ENCODE measurements around the gene TOX4. TPM values are rescaled to one million over a fixed set of nuclear protein-coding genes. Genes with fewer than 3 reads are reported as not detected.
A peak's percentile ranks its signal among the peaks of the same experiment; 100 is the strongest.
"Not testable (repeated sequence)": the region's sequence is repeated elsewhere in the genome, so short reads cannot be mapped to it uniquely, and the experiment has no call there.

The TOX4 gene
- total RNA-seq, 3 donors from 2014 or later: 38.0 to 55.2 (median 52.1) TPM

DNA sequence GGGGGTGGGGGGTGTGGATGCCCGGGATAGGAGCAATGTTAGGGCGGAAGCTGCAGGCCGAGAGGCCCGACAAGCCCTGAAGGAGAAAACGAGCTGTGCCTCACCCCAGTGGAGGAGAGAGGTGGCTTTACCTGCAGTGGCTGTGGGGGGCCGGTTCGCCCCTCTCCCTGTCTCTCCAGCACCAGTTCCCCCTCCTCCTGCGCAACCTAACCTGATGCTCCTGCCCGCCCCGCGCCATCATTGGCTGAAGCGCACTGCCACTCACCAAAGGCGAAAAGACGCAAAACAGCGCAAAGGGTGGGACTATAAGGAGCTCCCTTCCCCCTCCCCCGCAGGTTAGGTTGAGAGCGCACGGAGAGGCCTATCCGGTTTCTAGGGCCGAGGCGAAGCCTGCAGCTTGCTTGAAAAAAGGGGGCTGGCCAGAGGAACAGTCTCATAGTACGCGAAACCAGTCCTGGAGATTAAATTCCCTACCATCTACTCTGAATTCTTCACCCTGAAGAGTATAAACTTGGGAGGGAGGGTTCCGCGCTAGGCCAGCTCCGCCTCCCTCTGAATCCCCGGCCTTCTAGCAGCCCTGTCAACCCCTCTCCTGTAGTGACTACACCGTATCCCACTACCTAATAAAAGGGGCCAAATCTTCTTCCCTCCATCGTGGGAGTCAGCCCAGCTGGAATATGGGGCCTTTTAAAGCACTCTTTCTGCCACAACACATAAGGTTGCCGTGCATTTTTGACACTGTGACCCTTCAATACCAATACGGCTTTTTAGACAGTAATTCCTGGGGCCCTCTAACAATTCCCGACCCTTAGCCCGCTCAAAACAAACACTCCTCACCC lies 39.7 kb upstream of the TOX4 start:
- Histone ChIP-seq H3K36me3 (no peaks in the 10 kb centered on the region), H3K4me3 (peak overlapping the region; percentile 88 to 93 (median 88))
- peak; percentile 96 to 97 for DNase-seq (ENCODE audit: low spot score in 2 of 2)

DNA sequence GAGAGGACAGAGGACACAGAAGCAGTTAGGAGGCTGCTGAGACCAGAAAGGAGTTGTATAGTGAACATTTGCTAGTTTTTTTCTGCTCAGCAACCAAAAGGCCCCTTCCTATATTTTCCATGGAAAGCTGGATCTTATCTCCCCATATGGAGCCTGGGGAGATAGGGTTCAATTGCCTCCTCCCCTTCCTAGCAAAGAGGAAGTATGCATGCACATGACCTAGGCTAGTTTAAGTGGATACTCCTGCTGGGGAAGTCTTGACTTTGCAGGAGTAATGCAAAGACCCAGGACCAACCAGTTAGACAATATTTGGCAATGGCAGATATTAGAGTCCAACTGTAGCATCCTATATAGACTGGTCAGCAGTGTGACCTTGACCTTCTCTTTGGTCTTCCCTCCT lies 36.1 kb upstream of the TOX4 start:
- H3K4me1 ChIP-seq: peaks cover 0 to 2% of the 10 kb centered on the region in 2 donors
- H3K36me3 ChIP-seq: no peaks in the 10 kb centered on the region
- no peaks in the 10 kb centered on the region for H3K27me3 ChIP-seq
- H3K27ac ChIP-seq: no peak overlapping the region
- no peaks in the 10 kb centered on the region for H3K9me3 ChIP-seq
- no peak for TF ChIP-seq POLR2A (IDR thresholded peaks at IDR 0.05)
- TF ChIP-seq, protein P1, sequence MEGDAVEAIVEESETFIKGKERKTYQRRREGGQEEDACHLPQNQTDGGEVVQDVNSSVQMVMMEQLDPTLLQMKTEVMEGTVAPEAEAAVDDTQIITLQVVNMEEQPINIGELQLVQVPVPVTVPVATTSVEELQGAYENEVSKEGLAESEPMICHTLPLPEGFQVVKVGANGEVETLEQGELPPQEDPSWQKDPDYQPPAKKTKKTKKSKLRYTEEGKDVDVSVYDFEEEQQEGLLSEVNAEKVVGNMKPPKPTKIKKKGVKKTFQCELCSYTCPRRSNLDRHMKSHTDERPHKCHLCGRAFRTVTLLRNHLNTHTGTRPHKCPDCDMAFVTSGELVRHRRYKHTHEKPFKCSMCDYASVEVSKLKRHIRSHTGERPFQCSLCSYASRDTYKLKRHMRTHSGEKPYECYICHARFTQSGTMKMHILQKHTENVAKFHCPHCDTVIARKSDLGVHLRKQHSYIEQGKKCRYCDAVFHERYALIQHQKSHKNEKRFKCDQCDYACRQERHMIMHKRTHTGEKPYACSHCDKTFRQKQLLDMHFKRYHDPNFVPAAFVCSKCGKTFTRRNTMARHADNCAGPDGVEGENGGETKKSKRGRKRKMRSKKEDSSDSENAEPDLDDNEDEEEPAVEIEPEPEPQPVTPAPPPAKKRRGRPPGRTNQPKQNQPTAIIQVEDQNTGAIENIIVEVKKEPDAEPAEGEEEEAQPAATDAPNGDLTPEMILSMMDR (IDR thresholded peaks at IDR 0.05): no peak
- TF ChIP-seq POLR2AphosphoS5 (IDR thresholded peaks at IDR 0.05): no peak
- no peak overlapping the region for H3K4me3 ChIP-seq
- DNase-seq (ENCODE audit: low spot score in 2 of 2): no peak
- intact Hi-C loops (cut with DNase I; ENCODE audit: low total_unique reads): no loop called here

More for the DNA sequence above, 39.7 kb upstream of the TOX4 start:
- intact Hi-C loops (cut with DNase I; ENCODE audit: low total_unique reads): no loop called here
- TF ChIP-seq POLR2AphosphoS5 (IDR thresholded peaks at IDR 0.05) (peak; percentile 73 to 94 (median 83)), POLR2A (IDR thresholded peaks at IDR 0.05) (no peak)
- TF ChIP-seq, protein P1 (IDR thresholded peaks at IDR 0.05): no peak
- H3K4me1 ChIP-seq: peaks cover 0 to 7% of the 10 kb centered on the region in 2 donors
- peak overlapping the region; percentile 90 to 97 for H3K27ac ChIP-seq
- H3K27me3 ChIP-seq: no peaks in the 10 kb centered on the region
- no peaks in the 10 kb centered on the region for H3K9me3 ChIP-seq

DNA sequence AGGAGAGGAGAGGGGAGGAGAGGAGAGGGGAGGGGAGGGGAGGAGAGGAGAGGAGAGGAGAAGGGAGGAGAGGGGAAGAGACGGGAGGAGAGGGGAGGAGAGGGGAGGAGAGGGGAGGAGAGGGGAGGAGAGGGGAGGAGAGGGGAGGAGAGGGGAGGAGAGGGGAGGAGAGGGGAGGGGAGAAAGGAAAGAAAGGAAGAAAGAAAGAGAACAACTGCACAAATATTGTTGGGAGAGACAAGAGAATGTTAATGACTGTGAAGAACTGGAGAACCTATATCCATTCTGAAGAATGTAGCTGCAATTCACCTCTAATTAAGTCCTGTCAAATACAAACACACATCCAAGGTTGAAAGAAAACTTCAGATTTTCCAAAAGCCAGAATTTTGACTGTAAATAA lies 34.3 kb upstream of the TOX4 start:
- intact Hi-C loops (cut with DNase I; ENCODE audit: low total_unique reads); H3K27me3 ChIP-seq; DNase-seq (ENCODE audit: low spot score in 2 of 2); H3K4me3 ChIP-seq; H3K36me3 ChIP-seq; H3K9me3 ChIP-seq; H3K4me1 ChIP-seq; H3K27ac ChIP-seq: not testable (repeated sequence)

DNA sequence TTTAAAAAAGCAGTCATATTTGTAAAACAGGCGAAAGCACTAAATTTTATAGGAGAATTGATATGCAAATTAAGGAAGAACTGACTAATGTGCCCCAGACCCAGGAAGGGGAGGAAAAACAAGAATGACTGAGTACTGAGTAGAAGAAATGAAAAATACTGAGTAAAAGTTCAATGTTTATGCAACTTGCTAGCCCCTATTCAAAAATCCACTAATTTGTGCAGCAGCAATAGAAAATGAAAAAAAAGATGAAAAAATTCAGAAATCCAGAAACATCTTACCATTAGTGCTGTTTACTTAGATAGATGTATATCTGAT lies 27.1 kb upstream of the TOX4 start:
- Histone ChIP-seq H3K27ac (no peak overlapping the region), H3K9me3 (no peaks in the 10 kb centered on the region), H3K27me3 (no peaks in the 10 kb centered on the region), H3K4me3 (no peak overlapping the region), H3K4me1 (peaks cover 0 to 5% of the 10 kb centered on the region in 2 donors), H3K36me3 (no peaks in the 10 kb centered on the region)
- intact Hi-C loops (cut with DNase I; ENCODE audit: low total_unique reads): loop anchor here (10.0 kb wide), 1 partner anchor 1115 kb away; the partner anchor contains the start of gene CCNB1IP1
- DNase-seq (ENCODE audit: low spot score in 2 of 2): no peak
- no peak for TF ChIP-seq POLR2AphosphoS5 (IDR thresholded peaks at IDR 0.05)
- no peak for TF ChIP-seq POLR2A (IDR thresholded peaks at IDR 0.05)
- TF ChIP-seq, protein P1 (IDR thresholded peaks at IDR 0.05): no peak

DNA sequence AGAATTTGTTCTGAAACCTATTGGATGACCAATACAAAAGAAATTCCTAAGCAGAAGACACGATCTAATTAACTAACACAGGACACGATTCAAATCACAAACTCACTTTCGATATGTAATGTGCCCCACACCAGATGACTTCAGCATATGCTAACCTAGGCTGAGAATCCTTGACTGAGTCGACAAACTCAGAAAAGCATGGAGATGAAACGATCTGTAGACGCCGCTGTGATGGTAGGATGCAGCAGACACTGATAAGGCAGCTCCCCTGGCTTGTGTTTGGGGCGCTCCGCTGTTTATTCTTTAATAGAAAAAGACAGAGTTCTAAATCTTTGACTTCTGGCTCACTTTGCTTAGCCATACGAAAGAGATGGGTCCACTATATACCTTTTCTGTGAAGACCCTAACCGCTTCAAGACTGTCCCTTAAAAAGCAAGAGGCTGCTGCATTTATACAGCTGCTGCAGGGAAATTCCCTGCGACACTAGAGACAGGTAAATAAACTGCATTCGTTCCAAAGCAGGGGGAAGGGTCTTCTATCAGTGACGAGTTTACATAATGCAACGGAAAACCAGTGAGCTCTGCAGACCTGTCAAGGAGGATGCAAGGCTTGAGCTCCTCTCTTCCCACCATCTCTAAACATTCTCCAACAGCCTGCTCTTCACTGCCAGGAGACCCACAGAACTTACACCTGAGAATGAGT lies 22.0 kb upstream of the TOX4 start:
- intact Hi-C loops (cut with DNase I; ENCODE audit: low total_unique reads): loop anchor here (10.0 kb wide), 1 partner anchor 1120 kb away; the partner anchor contains the start of gene CCNB1IP1

More for the DNA sequence above, 22.0 kb upstream of the TOX4 start:
- Histone ChIP-seq H3K4me3 (peak overlapping the region; percentile 71 to 87 (median 72)), H3K27me3 (no peaks in the 10 kb centered on the region), H3K27ac (peak overlapping the region; percentile 6 to 98), H3K36me3 (peaks cover 4% of the 10 kb centered on the region), H3K4me1 (peaks cover 0 to 8% of the 10 kb centered on the region in 2 donors), H3K9me3 (no peaks in the 10 kb centered on the region)
- TF ChIP-seq, protein P1 (IDR thresholded peaks at IDR 0.05): no peak
- no peak for TF ChIP-seq POLR2AphosphoS5 (IDR thresholded peaks at IDR 0.05)
- TF ChIP-seq POLR2A (IDR thresholded peaks at IDR 0.05): no peak
- no peak for DNase-seq (ENCODE audit: low spot score in 2 of 2)

Data from breast epithelium (tissue), 4 donors.